ENCODE data around the gene AQP3. TPM values are rescaled to one million over a fixed set of nuclear protein-coding genes. Genes with fewer than 3 reads are reported as not detected.

Gene AQP3
- polyA plus RNA-seq, 1 experiment: 10.6 TPM

DNA sequence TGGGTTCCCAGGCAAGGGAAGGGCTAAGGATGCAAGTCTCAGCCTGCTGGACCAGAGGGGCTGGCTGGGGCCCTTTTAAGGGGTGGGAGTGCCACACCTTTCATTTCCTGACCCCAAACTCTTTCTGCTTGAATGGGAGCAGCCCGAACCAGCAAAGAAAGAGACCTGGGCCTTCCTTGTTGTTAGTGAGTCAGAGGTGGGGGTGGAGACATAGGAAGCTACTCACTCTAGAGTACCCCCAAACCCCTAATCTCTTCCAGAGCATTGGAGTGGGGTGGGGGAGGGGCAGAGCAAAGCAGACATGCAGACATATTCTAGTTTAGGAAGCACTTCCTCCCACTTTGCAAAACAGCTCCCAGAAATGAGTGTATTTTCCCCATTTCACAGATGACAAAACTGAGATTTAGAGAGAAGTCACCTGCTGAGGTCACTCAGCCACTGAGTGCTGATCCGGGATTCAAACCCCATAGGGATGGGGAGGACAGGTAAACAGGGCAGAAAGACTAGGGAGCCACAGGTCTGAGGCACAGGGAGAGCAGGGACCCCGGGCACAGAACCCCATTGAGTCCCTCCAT is 6.0 kb upstream of the AQP3 start:
- Histone ChIP-seq H3K4me3 (ENCODE audit: low read depth, low read length) (no peak overlapping the region), H3K27me3 (ENCODE audit: control insufficient read depth, insufficient read depth, low read length) (no peaks in the 10 kb centered on the region), H3K27ac (ENCODE audit: low read depth, low read length) (no peak overlapping the region), H3K9me3 (ENCODE audit: control insufficient read depth, insufficient read depth, low read length) (no peaks in the 10 kb centered on the region)
- ChIA-PET POLR2A (interaction anchor here (0.6 to 1.3 kb wide), 4 partner anchors 9 to 163 kb away, joined by 3 to 5 read pairs (median 4); partner anchors contain the start of gene NFX1), CTCF (interaction anchor here (0.6 to 4.8 kb wide), 56 partner anchors 9 to 427 kb away, joined by 3 to 48 read pairs (median 5); partner anchors contain the start of genes AQP7, CHMP5 and NOL6)
- DNase-seq (ENCODE audit: low read depth, low spot score): no peak
- TF ChIP-seq, protein P1, sequence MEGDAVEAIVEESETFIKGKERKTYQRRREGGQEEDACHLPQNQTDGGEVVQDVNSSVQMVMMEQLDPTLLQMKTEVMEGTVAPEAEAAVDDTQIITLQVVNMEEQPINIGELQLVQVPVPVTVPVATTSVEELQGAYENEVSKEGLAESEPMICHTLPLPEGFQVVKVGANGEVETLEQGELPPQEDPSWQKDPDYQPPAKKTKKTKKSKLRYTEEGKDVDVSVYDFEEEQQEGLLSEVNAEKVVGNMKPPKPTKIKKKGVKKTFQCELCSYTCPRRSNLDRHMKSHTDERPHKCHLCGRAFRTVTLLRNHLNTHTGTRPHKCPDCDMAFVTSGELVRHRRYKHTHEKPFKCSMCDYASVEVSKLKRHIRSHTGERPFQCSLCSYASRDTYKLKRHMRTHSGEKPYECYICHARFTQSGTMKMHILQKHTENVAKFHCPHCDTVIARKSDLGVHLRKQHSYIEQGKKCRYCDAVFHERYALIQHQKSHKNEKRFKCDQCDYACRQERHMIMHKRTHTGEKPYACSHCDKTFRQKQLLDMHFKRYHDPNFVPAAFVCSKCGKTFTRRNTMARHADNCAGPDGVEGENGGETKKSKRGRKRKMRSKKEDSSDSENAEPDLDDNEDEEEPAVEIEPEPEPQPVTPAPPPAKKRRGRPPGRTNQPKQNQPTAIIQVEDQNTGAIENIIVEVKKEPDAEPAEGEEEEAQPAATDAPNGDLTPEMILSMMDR (IDR thresholded peaks at IDR 0.05; ENCODE audit: low read depth, low read length): no peak

DNA sequence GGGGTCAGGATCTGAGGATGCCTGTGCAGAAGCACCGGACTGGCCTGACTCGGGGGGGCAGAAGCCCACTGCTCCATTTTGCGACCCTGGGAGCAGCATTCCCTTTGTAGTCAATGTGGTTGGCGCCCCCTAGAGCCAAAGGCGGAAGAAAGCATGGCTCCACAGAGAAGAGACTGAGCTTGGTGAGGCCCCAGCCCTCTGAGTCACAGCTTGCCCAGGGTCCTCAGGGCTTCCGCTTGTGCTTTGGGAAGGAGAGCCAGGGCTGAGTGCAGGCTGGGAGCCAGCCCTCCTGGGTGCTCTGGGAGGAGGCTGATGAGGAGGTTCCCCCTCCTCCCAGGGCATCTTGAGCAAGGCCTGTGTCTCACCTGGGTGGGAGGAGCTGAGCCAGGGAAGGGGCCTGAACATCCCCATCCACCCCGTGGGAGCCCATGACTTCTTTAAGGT is 5.5 kb upstream of the AQP3 start:
- DNase-seq (ENCODE audit: low read depth, low spot score): peak; percentile 46
- POLR2A ChIA-PET: interaction anchor here (1.2 to 1.3 kb wide), 2 partner anchors 78 to 163 kb away, joined by 3 to 5 read pairs; partner anchors contain the start of gene NFX1

DNA sequence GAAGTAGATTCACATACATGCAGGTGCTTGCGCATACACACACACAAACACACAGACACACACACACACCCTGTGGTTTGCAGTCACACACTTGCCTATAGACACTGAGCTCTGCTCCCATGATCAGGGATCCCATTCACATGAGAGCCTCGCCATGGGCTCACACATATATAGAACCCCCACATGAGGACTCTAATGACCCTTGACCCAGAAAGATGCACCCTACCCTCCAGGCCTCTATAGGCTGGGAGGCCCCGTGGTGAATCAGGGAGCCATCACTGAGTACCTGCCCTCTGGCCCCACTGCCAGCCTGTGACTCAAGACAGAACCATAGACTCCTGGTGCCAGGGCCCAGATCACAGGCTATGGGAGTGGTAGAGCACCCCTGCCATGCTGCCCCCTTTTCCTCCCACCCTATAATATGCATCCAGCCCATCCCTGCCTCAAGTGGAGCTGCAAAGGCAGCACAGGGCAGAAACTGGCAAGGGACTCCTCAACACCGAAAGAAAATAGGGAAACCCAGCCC is 3.3 kb upstream of the AQP3 start:
- Histone ChIP-seq H3K27me3 (ENCODE audit: control insufficient read depth, insufficient read depth, low read length) (no peaks in the 10 kb centered on the region), H3K9me3 (ENCODE audit: control insufficient read depth, insufficient read depth, low read length) (no peaks in the 10 kb centered on the region), H3K27ac (ENCODE audit: low read depth, low read length) (no peak overlapping the region), H3K4me3 (ENCODE audit: low read depth, low read length) (no peak overlapping the region)
- TF ChIP-seq, protein P1 (IDR thresholded peaks at IDR 0.05; ENCODE audit: low read depth, low read length): no peak
- POLR2A ChIA-PET: no interaction called here
- no peak for DNase-seq (ENCODE audit: low read depth, low spot score)
- CTCF ChIA-PET: interaction anchor here (1.5 to 4.8 kb wide), 5 partner anchors 9 to 90 kb away, joined by 3 to 48 read pairs (median 43); partner anchors contain the start of gene AQP7

More for the DNA sequence above, 5.5 kb upstream of the AQP3 start:
- Histone ChIP-seq H3K4me3 (ENCODE audit: low read depth, low read length) (no peak overlapping the region), H3K27me3 (ENCODE audit: control insufficient read depth, insufficient read depth, low read length) (no peaks in the 10 kb centered on the region), H3K9me3 (ENCODE audit: control insufficient read depth, insufficient read depth, low read length) (no peaks in the 10 kb centered on the region), H3K27ac (ENCODE audit: low read depth, low read length) (no peak overlapping the region)
- TF ChIP-seq, protein P1 (IDR thresholded peaks at IDR 0.05; ENCODE audit: low read depth, low read length): peak; percentile 89
- CTCF ChIA-PET: interaction anchor here (0.6 to 4.8 kb wide), 56 partner anchors 8 to 426 kb away, joined by 3 to 48 read pairs (median 5); partner anchors contain the start of genes AQP7, CHMP5 and NOL6

DNA sequence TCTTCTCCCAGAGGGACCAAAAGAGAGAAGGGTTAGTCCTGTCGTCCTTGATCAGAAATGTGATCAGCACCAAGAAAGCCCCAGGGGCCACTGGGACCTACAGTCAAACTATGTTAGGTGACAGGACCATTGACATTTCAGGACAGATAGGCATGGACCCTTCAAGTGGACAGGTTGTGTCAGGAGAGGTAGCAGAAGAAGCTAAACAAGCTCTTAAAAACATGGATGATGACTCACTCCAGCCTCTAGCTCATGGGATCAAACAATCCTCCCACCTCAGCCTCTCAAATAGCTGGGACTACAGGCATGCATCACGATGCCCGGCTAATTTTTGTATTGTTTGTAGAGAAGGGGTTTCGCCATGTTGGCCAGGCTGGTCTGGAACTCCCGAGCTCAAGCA is 2.3 kb upstream of the AQP3 start:
- DNase-seq (ENCODE audit: low read depth, low spot score): no peak
- no peak overlapping the region for H3K4me3 ChIP-seq (ENCODE audit: low read depth, low read length)
- H3K27me3 ChIP-seq (ENCODE audit: control insufficient read depth, insufficient read depth, low read length): no peaks in the 10 kb centered on the region
- TF ChIP-seq, protein P1 (IDR thresholded peaks at IDR 0.05; ENCODE audit: low read depth, low read length): no peak
- no peak overlapping the region for H3K27ac ChIP-seq (ENCODE audit: low read depth, low read length)
- CTCF ChIA-PET: interaction anchor here (4.8 kb wide), 1 partner anchor 17 kb away, joined by 43 read pairs; no protein-coding TSS in a partner anchor
- no peaks in the 10 kb centered on the region for H3K9me3 ChIP-seq (ENCODE audit: control insufficient read depth, insufficient read depth, low read length)
- POLR2A ChIA-PET: no interaction called here
